Stimulated activated CD4-positive, alpha-beta T cell treated with anti-CD3 and anti-CD28 coated beads, Interleukin-12 subunit alpha, Interleukin-12 subunit beta, amount 100 ng/mL, for 48 hours (primary cell): ENCODE data around the gene SLC7A9.

ENCODE experiments used
- DNase-seq, 3 donors: peaks; one replicate each; pipeline ENCODE4 v3.0.0-alpha.2; 2020; ENCODE audit warnings: low read depth in 2 of 3, low spot score in 1 of 3

SLC7A9 gene

GRCh38 chr19:32869369-32869965 is at the start of gene SLC7A9:
Gene SLC7A9, minus strand, starts transcription at chr19:32869767. Its CDS starts 1,233 bp downstream, at chr19:32868534.
- DNase-seq = no peak

DNA sequence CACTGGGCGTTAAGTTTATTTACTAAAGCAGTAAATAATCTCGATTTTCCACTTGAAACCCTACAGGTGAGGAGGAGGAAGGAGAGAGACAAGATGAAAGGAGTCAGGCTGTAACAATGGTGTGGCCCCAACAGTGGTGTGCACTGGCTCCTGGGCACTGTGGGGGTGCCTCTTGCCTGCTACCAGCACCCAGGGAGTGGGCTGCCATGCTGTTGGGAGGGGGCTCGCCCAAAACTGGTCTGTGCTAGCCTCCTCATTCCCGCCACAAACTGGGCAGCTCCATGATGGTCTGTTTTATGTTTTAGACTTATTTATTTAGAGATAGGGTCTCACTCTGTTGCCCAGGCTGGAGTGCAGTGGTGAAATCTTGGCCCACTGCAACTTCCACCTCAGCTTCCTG is 49.8 kb upstream of the SLC7A9 start:
- DNase-seq = no peak

GRCh38 chr19:32917616-32917996 is 48.0 kb upstream of the SLC7A9 start:
- DNase-seq = no peak

- DNase-seq = no peak
Measured at GRCh38 chr19:32916969-32917615, 47.5 kb upstream of the SLC7A9 start.

- no peak for DNase-seq
Measured at GRCh38 chr19:32914879-32915660, 45.5 kb upstream of the SLC7A9 start.

DNA sequence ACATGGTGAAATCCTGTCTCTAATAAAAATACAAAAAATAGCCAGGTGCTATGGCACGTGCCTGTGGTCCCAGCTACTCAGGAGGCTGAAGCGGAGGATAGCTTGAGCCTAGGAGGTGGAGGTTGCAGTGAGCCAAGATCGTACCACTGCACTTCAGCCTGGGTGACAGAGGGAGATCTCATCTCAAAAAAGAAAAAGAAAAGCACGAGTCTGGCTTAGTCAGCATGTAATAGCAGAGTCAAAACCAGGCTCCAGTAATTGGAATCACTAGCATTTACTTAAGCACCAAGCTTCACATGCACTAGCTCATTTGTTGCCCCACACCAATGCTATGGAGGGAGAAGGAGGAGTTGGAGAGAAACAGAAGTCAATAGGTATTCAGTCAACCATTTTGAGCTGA is 41.9 kb upstream of the SLC7A9 start:
- no peak for DNase-seq

DNA sequence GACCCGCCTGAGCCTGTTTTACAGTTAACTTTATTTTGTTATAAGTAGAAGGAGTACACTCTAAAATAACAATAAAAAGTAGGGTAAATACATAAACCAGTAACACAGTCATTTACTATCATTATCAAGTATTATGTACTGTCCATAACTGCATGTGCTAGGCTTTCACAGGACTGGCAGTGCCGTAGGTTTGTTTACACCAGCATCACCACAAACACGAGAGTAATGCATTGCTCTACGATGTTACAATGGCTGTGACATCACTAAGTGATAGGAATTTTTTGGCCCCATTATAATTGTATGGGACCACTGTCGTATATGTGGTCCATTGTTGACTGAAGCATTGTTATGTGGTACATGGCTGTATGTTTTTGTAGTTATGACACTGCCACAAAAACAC is 41.3 kb upstream of the SLC7A9 start:
- no peak for DNase-seq

GRCh38 chr19:32910094-32910493 is 40.5 kb upstream of the SLC7A9 start:
- no peak for DNase-seq

GRCh38 chr19:32909257-32909656 is 39.7 kb upstream of the SLC7A9 start:
- DNase-seq = no peak

- DNase-seq = no peak
Measured at GRCh38 chr19:32908641-32909190, 39.1 kb upstream of the SLC7A9 start.

- DNase-seq = no peak
Measured at GRCh38 chr19:32902448-32902847, 32.9 kb upstream of the SLC7A9 start.

DNA sequence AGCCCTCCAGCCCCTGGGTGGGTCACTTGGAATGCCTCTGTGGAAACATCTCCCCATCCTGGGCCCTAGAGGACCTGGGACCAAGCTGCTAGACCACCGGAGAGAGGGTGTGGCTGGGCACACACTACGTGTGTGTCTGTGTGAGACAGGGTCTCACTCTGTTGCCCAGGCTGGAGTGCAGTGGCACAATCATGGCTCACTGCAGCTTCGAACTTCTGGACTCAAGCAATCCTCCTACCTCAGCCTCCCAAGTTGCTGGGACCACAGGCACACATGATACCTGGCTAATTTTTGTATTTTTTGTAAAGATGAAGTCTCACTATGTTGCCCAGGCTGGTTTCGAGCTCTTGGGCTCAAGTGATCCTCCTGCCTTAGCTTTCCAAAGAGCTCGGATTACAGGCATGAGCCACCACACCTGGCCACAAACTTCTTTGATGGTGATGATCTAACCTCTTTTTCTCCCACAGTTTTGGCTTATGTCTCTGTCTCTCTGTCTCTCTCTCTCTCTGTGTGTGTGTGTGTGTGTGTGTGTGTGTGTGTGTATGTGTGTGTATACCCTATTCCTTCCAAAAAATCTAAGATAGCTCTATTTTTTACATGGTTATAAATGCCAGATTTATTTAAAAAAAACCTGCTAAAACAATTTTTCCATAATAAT is 32.1 kb upstream of the SLC7A9 start:
- no peak for DNase-seq

GRCh38 chr19:32896516-32897214 is 27.1 kb upstream of the SLC7A9 start:
- DNase-seq = no peak

GRCh38 chr19:32895384-32895783 is 25.8 kb upstream of the SLC7A9 start:
- DNase-seq = no peak

DNA sequence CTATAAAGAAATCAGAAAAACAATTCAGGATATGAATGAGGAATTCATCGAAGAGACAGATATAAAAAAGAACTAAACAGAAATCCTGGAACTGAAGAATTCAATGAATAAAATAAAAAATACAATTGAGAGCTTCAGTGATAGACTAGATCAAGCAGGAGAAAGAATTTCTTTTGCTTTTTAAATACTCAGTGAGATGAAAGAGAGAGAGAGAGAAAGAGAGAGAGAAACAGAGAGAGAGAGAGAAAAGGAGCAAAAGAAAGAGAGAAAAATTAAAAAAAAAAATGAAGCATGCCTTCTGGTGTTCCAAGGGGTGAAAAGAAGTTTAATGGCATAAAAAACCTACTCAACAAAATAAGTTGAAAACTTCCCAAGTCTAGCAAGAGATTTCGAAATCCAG is 22.0 kb upstream of the SLC7A9 start:
- DNase-seq = no peak

DNA sequence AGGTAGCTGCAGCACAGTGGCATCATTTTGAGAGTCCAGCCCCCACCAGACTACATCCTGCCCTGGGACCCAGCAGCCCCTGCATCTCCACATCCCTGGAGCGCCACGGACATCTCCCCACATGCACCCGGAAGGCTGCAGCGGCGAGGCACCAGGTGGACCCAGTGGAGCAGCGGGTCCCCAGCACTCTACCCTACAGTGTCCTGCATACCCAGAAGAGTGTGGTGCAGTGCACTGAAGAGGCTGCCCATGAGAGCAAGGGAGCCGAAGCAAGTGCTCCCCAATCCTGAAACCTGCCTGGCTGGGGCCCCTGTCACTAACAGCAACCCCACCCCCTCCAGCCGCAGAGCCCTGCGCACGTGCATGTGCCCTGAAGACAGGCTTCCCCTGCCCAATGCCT is 21.3 kb upstream of the SLC7A9 start:
- no peak for DNase-seq

- no peak for DNase-seq
Measured at GRCh38 chr19:32890326-32890725, 20.8 kb upstream of the SLC7A9 start.

DNA sequence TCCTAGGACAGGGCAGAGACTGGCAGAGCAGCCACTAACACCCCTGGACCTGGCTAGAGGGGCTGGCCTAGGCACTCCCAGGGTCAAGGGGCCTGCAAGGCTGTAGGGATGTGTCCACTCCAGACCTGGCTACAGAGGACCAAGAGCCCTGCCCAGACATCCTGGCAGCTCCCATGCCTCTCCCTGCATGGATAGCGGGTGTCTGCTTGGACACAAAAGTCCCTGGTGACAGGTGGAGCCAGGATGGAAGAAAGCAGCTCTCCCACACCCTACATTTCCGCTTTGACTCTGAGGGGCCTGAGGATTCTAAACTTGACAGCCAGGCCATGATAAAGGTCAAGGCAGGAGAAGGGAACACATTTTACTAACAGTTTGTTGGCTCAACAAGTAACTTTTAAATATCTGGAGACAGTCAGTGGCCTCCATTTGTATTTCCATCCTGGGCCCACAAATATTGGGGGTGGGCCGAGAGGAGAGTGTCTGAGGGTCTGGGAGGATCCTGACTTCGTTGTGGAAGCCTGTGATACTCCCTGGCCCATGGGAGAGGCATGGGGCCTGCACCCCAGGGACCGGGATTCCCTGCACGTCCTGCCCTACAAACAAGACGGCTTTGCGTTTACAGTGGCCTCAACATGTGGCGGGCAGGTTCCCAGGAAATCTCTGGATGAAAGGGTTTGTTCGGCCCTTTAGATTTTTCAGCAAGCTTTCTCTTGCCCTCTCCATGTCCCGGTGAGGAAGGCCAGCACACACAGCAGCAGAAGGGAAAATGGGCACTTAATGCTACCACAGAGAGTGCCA is 19.8 kb upstream of the SLC7A9 start:
- no peak for DNase-seq

- DNase-seq = no peak
Measured at GRCh38 chr19:32887572-32888215, 18.1 kb upstream of the SLC7A9 start.

GRCh38 chr19:32886241-32886640 is 16.7 kb upstream of the SLC7A9 start:
- no peak for DNase-seq
